Measurements from ENCODE around the gene ZNF512B.

GRCh38 chr20:63976980-63977738 lies 7.4 kb upstream of the ZNF512B start:
- no peak for TF ChIP-seq CTCF (IDR thresholded peaks at IDR 0.05)
- no peak for TF ChIP-seq POLR2A (IDR thresholded peaks at IDR 0.05)
